Left colon (tissue), 2 donors: Measurements from ENCODE around the gene TMX3. TPM values are rescaled to one million over a fixed set of nuclear protein-coding genes. Genes with fewer than 3 reads are reported as not detected.

Experiments used
- ATAC-seq: fragments of 200-7000 bp; cut with Tn5 transposase; one replicate; pipeline ENCODE4 v1.9.1; 2020; ENCODE audit warnings: mild to moderate bottlenecking, moderate library complexity
- DNase-seq, 2 donors: peaks; one replicate each; pipeline ENCODE4 v3.0.0-alpha.2; 2020
- intact Hi-C, 2 donors: fragments of 100-400 bp; cut with DNase I in 1 of 2; cut with micrococcal nuclease in 1 of 2; formaldehyde crosslinking; loops; one replicate each; pipeline versions ENCODE4 v1.11.2 to v1.14.0; 2022; cut with DNase I, micrococcal nuclease
- total RNA-seq, 2 donors: library from RNA; stranded (reverse); fragmentation: NEBNext Ultra II Directional; extraction: Animal tissue kit (Norgen Biotek cat#: 25700); gene quantifications; one replicate each; pipeline ENCODE4 v1.2.1, GENCODE V29; 2021
- donor health status: DM: no; HTN: no; CAD: no.
- donor health status: DM: yes; HTN: yes; CAD: no.

Gene TMX3
- total RNA-seq, 2 donors from 2014 or later = 26.4 to 32.6 TPM

DNA sequence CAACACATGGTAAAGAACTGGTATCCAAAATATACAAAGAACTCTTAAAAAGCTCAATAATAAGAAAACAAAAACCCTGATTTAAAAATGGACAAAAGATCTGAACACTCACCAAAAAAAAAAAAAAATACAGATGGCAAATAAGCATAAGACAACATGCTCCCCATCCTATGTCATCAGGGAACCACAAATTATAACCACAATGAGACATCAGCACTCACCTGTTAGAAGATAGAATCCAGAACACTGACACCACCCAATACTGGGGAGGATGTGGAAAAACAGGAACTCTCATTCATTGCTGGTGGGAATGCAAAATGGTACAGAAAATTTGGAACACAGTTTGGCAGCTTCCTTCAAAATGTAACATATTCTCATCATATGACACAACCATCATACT is 66.7 kb downstream of the TMX3 start:
- intact Hi-C loops = no loop called here
- DNase-seq (no peak), ATAC-seq (no peak)

DNA sequence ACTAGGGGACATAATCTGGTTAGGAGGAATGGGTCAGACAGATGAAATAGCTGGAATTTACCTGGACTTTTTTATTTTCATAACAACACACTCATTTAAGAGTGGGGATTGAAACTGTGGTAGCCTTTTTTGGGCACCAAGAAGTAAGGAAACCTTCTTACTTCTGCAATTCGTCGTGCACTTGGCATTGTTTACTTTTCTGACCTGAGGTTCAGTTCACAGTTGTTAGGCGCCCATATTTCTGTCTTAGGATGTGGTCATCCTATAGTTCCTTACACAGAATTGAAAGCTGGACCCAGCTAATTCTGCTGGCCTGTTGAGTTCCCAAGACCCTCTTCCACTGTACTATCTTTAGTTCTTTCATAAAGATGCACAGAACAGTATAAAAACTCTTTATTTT is 72.9 kb downstream of the TMX3 start:
- intact Hi-C loops = no loop called here
- DNase-seq = no peak
- no peak for ATAC-seq

DNA sequence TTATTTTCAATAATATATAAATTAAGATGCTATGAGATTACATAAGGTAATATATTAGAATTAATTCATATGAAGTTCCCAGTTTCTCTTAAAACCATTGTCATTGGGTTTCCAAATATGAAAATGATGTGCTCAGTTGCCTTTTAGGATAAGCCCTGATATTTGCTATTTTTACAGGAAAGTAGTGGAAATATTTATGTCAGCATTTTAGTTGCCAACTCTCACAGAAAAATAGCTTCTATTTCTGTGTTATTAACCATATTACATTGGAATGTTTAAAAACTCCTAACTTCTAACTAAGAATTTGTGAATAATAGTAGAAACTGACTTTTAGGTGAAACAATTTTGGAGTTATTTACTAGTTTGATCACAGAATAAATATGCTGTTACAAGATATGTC is 74.0 kb downstream of the TMX3 start:
- ATAC-seq (no peak), DNase-seq (no peak)
- intact Hi-C loops = no loop called here

DNA sequence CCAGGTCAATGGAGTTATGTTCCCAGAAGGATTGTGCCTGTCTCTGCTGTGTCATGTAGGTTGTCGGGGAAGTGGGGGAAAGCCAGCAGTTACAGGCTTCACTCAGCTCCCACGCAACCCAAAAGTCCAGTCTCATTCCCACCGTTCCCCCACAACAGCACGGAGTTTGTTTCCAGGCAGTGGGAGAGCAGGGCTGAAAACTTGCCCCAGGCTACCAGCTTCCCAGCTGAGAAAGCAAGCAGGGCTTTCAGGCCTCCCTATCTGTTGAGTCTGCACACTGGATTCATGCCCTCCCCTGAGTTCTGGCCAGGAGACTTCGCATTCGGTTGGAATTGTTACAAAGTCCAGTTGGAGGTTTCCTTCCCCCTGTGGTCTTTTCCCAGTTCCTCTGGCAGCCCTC is 76.3 kb downstream of the TMX3 start:
- intact Hi-C loops = no loop called here
- ATAC-seq (no peak), DNase-seq (no peak)

DNA sequence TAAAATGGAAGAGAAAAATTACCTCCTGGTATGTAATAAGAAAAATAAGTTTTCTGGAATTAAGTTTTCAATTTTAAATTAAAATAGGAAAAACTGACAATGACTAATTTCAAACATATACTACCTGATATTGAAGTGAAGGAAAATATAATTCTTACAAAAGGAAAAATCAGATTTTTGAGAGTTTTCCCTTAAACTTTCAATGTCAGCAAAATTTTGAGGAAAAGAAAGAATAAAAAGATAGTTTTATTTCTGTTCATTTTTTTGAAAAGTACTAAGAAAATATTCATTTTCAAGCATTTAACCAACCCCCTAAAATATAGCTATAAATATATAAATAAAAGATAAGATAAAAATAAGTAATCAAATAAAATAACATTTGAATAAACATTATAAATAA is 87.1 kb downstream of the TMX3 start:
- DNase-seq (no peak), ATAC-seq (no peak)
- intact Hi-C loops = no loop called here

Other genes with a start within 250 kb of the TMX3 start
- gene CCDC102B, start 83.0 kb upstream of the TMX3 start, total RNA-seq = 1 to 10 TPM; 2.7 to 5.2 TPM